Hepatocyte (in vitro differentiated cells): ENCODE measurements around the gene CTNNA2. TPM values are rescaled to one million over a fixed set of nuclear protein-coding genes. Genes with fewer than 3 reads are reported as not detected.

Experiments
- DNase-seq: peaks from one replicate; pipeline ENCODE4 v3.0.0-alpha.2; 2016; ENCODE audit warnings: low spot score
- H2AFZ ChIP-seq: fragments of 200-600 bp; sonication (generic); 2 replicates; pipeline ENCODE4 v1.6.0; 2016; ENCODE audit warnings: antibody characterized with exemption, mild to moderate bottlenecking
- H3K27ac ChIP-seq: fragments of 200-600 bp; sonication (generic); 2 replicates; pipeline ENCODE4 v1.5.1; 2016; ENCODE audit warnings: mild to moderate bottlenecking
- H3K27me3 ChIP-seq: fragments of 200-600 bp; sonication (generic); 2 replicates; pipeline ENCODE4 v1.6.1; 2016
- H3K36me3 ChIP-seq: fragments of 200-600 bp; sonication (generic); replicated peaks from 2 replicates; pipeline ENCODE4 v1.5.1; 2016; ENCODE audit warnings: low read depth; ENCODE audit not compliant: insufficient read depth
- H3K4me1 ChIP-seq: fragments of 200-600 bp; sonication (generic); 2 replicates; pipeline ENCODE4 v1.5.1; 2016; ENCODE audit warnings: mild to moderate bottlenecking, moderate library complexity; ENCODE audit not compliant: insufficient read depth
- H3K4me2 ChIP-seq: fragments of 200-600 bp; sonication (generic); 2 replicates; pipeline ENCODE4 v1.6.0; 2016
- H3K4me3 ChIP-seq: fragments of 200-600 bp; sonication (generic); 2 replicates; pipeline ENCODE4 v1.5.1; 2016; ENCODE audit warnings: mild to moderate bottlenecking
- H3K79me2 ChIP-seq: fragments of 200-600 bp; sonication (generic); 2 replicates; pipeline ENCODE4 v1.6.0; 2017; ENCODE audit warnings: mild to moderate bottlenecking
- H3K9me2 ChIP-seq: fragments of 200-600 bp; sonication (generic); replicated peaks from 2 replicates; pipeline ENCODE4 v1.6.0; 2017; ENCODE audit warnings: mild to moderate bottlenecking; ENCODE audit not compliant: insufficient read depth
- H3K9me3 ChIP-seq: fragments of 200-600 bp; sonication (generic); 2 replicates; pipeline ENCODE4 v1.5.1; 2016; ENCODE audit warnings: low read depth, mild to moderate bottlenecking
- H4K20me1 ChIP-seq: fragments of 200-600 bp; sonication (generic); 2 replicates; pipeline ENCODE4 v1.6.0; 2016; ENCODE audit warnings: mild to moderate bottlenecking; ENCODE audit not compliant: insufficient read depth, poor library complexity, severe bottlenecking
- EZH2 ChIP-seq: fragments of 200-600 bp; sonication (generic); IDR thresholded peaks from 2 replicates; pipeline ENCODE4 v1.6.1; 2016; ENCODE audit warnings: antibody characterized with exemption, mild to moderate bottlenecking, borderline replicate concordance
- EZH2phosphoT487 ChIP-seq: fragments of 200-600 bp; sonication (generic); IDR thresholded peaks from one replicate; pipeline ENCODE4 v1.6.1; 2018; ENCODE audit warnings: antibody characterized with exemption, mild to moderate bottlenecking, low read depth, moderate library complexity; ENCODE audit not compliant: unreplicated experiment, severe bottlenecking
- WGBS: methylation state at CpG from one replicate; pipeline ENCODE4 v1.1.6; 2016; ENCODE audit warnings: low lambda C conversion rate; ENCODE audit errors: missing lambda C conversion rate; 5-methylcytosine and 5-hydroxymethylcytosine counted together
- polyA plus RNA-seq: library from polyadenylated mRNA; unstranded; fragments of >200 nt; fragmentation: Nextera tagmentation; extraction: Ambion mirVana; gene quantifications from 2 replicates; pipeline ENCODE4 v1.2.1, GENCODE V29; 2016
- total RNA-seq: library from RNA; depleted of rRNA; stranded (reverse); fragments of >200 nt; gene quantifications from 2 replicates; pipeline ENCODE4 v1.2.3, GENCODE V29; 2014
- TF ChIP-seq, protein P1 (sequence below): fragments of 200-600 bp; sonication (generic); IDR thresholded peaks from 2 replicates; pipeline ENCODE4 v1.5.1; 2016; ENCODE audit warnings: antibody characterized with exemption, mild to moderate bottlenecking; ENCODE audit not compliant: poor library complexity

The CTNNA2 gene
- total and polyA plus RNA-seq, 2 experiments from 2014 or later: 0.79 to 4.4 TPM

DNA sequence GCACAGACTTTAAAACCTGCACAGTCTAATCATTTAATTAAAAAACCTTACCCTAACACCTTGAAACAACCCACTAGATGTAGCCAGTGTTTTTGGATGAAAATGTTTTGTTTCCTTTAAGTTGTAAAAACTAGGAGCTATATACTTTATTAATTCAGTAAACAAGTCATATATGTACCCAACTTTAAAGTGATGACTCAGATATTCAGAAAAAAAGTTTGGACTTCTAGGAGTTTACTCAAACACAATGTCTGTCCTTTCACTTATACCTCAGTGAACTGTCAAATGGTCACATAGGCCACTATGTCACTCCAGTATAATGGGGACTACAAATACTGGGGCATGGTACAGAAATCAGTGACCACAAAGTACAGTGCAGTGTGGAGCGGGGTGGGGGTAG is 431.4 kb downstream of the CTNNA2 start:
- Histone ChIP-seq H3K9me3 (no peaks in the 10 kb centered on the region), H3K4me2 (no peak overlapping the region), H3K27me3 (no peaks in the 10 kb centered on the region), H3K79me2 (no peaks in the 10 kb centered on the region), H4K20me1 (no peaks in the 10 kb centered on the region), H3K4me1 (no peaks in the 10 kb centered on the region), H3K4me3 (no peak overlapping the region), H3K36me3 (no peaks in the 10 kb centered on the region), H3K9me2 (no peaks in the 10 kb centered on the region), H3K27ac (no peak overlapping the region), H2AFZ (no peak overlapping the region)
- 81% methylated on average over 1 of the region's 1 CpG for WGBS
- no peak for TF ChIP-seq EZH2
- no peak for TF ChIP-seq EZH2phosphoT487
- TF ChIP-seq, protein P1, sequence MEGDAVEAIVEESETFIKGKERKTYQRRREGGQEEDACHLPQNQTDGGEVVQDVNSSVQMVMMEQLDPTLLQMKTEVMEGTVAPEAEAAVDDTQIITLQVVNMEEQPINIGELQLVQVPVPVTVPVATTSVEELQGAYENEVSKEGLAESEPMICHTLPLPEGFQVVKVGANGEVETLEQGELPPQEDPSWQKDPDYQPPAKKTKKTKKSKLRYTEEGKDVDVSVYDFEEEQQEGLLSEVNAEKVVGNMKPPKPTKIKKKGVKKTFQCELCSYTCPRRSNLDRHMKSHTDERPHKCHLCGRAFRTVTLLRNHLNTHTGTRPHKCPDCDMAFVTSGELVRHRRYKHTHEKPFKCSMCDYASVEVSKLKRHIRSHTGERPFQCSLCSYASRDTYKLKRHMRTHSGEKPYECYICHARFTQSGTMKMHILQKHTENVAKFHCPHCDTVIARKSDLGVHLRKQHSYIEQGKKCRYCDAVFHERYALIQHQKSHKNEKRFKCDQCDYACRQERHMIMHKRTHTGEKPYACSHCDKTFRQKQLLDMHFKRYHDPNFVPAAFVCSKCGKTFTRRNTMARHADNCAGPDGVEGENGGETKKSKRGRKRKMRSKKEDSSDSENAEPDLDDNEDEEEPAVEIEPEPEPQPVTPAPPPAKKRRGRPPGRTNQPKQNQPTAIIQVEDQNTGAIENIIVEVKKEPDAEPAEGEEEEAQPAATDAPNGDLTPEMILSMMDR: no peak
- no peak for DNase-seq

- Histone ChIP-seq H3K4me3 (no peak overlapping the region), H3K9me2 (no peaks in the 10 kb centered on the region), H3K4me2 (no peak overlapping the region), H3K9me3 (no peaks in the 10 kb centered on the region), H2AFZ (no peak overlapping the region), H3K27me3 (no peaks in the 10 kb centered on the region), H3K4me1 (no peaks in the 10 kb centered on the region), H3K27ac (no peak overlapping the region), H4K20me1 (no peaks in the 10 kb centered on the region), H3K36me3 (no peaks in the 10 kb centered on the region), H3K79me2 (no peaks in the 10 kb centered on the region)
- no peak for DNase-seq
- TF ChIP-seq EZH2: no peak
- TF ChIP-seq EZH2phosphoT487: no peak
- TF ChIP-seq, protein P1: no peak
- 91% methylated on average over 5 of the region's 5 CpGs for WGBS
Observed at GRCh38 chr2:79945653-79946445, 433.0 kb downstream of the CTNNA2 start.

DNA sequence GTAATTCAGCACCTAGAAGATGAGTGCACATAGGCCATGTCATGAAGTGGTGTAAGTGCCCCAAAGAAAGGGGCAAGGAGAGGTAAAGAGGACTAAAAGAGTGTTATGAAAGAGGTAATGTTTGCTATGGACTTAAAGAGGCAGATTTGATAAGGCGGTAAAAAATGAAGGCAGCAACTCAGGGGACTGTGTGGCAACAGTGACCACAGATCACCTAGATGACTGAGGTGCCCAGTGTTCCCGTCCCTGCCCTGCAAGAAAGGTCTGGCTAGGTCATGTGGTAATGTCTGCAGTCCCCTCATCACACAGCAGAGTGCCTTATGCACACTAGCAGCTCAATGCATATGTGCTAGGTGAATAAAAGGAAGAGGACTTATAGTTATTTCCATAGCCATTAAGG is 434.9 kb downstream of the CTNNA2 start:
- H3K4me3 ChIP-seq: no peak overlapping the region
- no peaks in the 10 kb centered on the region for H3K9me2 ChIP-seq
- no peak overlapping the region for H3K4me2 ChIP-seq
- no peaks in the 10 kb centered on the region for H4K20me1 ChIP-seq
- TF ChIP-seq, protein P1: no peak
- TF ChIP-seq EZH2phosphoT487 (no peak), EZH2 (no peak)
- no peaks in the 10 kb centered on the region for H3K36me3 ChIP-seq
- DNase-seq: no peak
- WGBS: 65% methylated on average over 2 of the region's 2 CpGs
- H3K9me3 ChIP-seq: no peaks in the 10 kb centered on the region
- no peak overlapping the region for H2AFZ ChIP-seq
- H3K27me3 ChIP-seq: no peaks in the 10 kb centered on the region
- no peaks in the 10 kb centered on the region for H3K79me2 ChIP-seq
- no peak overlapping the region for H3K27ac ChIP-seq
- H3K4me1 ChIP-seq: no peaks in the 10 kb centered on the region

GRCh38 chr2:79950526-79950925 is 437.7 kb downstream of the CTNNA2 start:
- no peak overlapping the region for H2AFZ ChIP-seq
- TF ChIP-seq, protein P1: no peak
- no peak for TF ChIP-seq EZH2
- TF ChIP-seq EZH2phosphoT487: no peak
- no peaks in the 10 kb centered on the region for H3K4me1 ChIP-seq
- H4K20me1 ChIP-seq: no peaks in the 10 kb centered on the region
- WGBS: 69% methylated on average over 3 of the region's 3 CpGs
- H3K9me3 ChIP-seq: no peaks in the 10 kb centered on the region
- DNase-seq: no peak
- H3K9me2 ChIP-seq: no peaks in the 10 kb centered on the region
- no peaks in the 10 kb centered on the region for H3K79me2 ChIP-seq
- H3K27me3 ChIP-seq: no peaks in the 10 kb centered on the region
- H3K27ac ChIP-seq: no peak overlapping the region
- no peaks in the 10 kb centered on the region for H3K36me3 ChIP-seq
- H3K4me3 ChIP-seq: no peak overlapping the region
- no peak overlapping the region for H3K4me2 ChIP-seq
